GM12878 (cell line): ENCODE data around the gene CNTNAP5. TPM values are rescaled to one million over a fixed set of nuclear protein-coding genes. Genes with fewer than 3 reads are reported as not detected.

Experiments
- ATAC-seq: fragments of 200-7000 bp; cut with Tn5 transposase; 3 replicates; pipeline ENCODE4 v1.9.1; 2020; ENCODE audit warnings: mild to moderate bottlenecking, moderate library complexity
- BruUV-seq: library from RNA; stranded (reverse); fragments of 400-500 nt; replicated peaks from 2 replicates; lab custom pipeline; 2021; lab: Mats Ljungman, UMichigan
- CTCF ChIA-PET: fragments of 300-600 bp; sonication (Branson Sonifier 250); formaldehyde crosslinking; extraction: SDS; loops from one replicate; lab custom pipeline; 2021; ENCODE audit warnings: inconsistent platforms; lab: Yijun Ruan, JAX
- POLR2A ChIA-PET: fragments of 350-600 bp; formaldehyde crosslinking; extraction: SDS; loops from one replicate; lab custom pipeline; 2021; ENCODE audit warnings: inconsistent platforms; lab: Charles Lee
- RAD21 ChIA-PET: fragments of 300-600 bp; sonication (Branson Sonifier 250); formaldehyde crosslinking; loops from one replicate; lab custom pipeline; 2023; ENCODE audit warnings: antibody characterized with exemption; ENCODE audit not compliant: unreplicated experiment; lab: Charles Lee
- SMC1A ChIA-PET: fragments of 300-600 bp; sonication (Branson Sonifier 250); formaldehyde crosslinking; loops from one replicate; lab custom pipeline; 2023; ENCODE audit not compliant: unreplicated experiment, uncharacterized antibody; lab: Charles Lee
- DNase-seq: peaks from one replicate; pipeline ENCODE4 v3.0.0-alpha.2; 2011; ENCODE audit warnings: low read depth, low spot score
- FAIRE-seq: peaks from 3 replicates; lab custom pipeline; 2011; peaks lifted over from hg19 to GRCh38; lab: Jason Lieb, UNC
- H2AFZ ChIP-seq: 2 replicates; pipeline ENCODE4 v1.6.0; 2011; ENCODE audit warnings: low read depth, low read length, control low read depth; ENCODE audit not compliant: control insufficient read depth
- H3K27ac ChIP-seq: 2 replicates; pipeline ENCODE4 v1.5.1; 2011; ENCODE audit warnings: control low read depth; ENCODE audit not compliant: control insufficient read depth, insufficient read depth
- H3K27me3 ChIP-seq, 2 experiments: replicated peaks in 1 of 2; 2 replicates each; pipeline versions ENCODE4 v1.6.0 to v1.6.1; 2011; ENCODE audit warnings: low read length in 1 of 2; ENCODE audit not compliant: control insufficient read depth in 2 of 2, insufficient read depth in 2 of 2
- H3K36me3 ChIP-seq, 2 experiments: 2 replicates each; pipeline ENCODE4 v1.5.1; 2011; ENCODE audit warnings: low read length in 1 of 2; ENCODE audit not compliant: control insufficient read depth in 2 of 2, insufficient read depth in 2 of 2
- H3K4me1 ChIP-seq: 2 replicates; pipeline ENCODE4 v1.6.1; 2011; ENCODE audit warnings: mild to moderate bottlenecking, low read length, moderate library complexity, mixed read lengths; ENCODE audit not compliant: control insufficient read depth, insufficient read depth
- H3K4me2 ChIP-seq: 2 replicates; pipeline ENCODE4 v1.6.0; 2011; ENCODE audit warnings: control low read depth; ENCODE audit not compliant: control insufficient read depth, insufficient read depth
- H3K4me3 ChIP-seq: fragments of 200-600 bp; sonication (generic); 2 replicates; pipeline ENCODE4 v1.5.1; 2016
- H3K79me2 ChIP-seq: 2 replicates; pipeline ENCODE4 v1.6.0; 2011; ENCODE audit warnings: low read length; ENCODE audit not compliant: control insufficient read depth, insufficient read depth
- H3K9ac ChIP-seq: 2 replicates; pipeline ENCODE4 v1.8.0; 2011; ENCODE audit warnings: low read length, control low read depth, mixed read lengths; ENCODE audit not compliant: control insufficient read depth, insufficient read depth
- H3K9me3 ChIP-seq: replicated peaks from 3 replicates; pipeline ENCODE4 v1.5.1; 2011; ENCODE audit warnings: mild to moderate bottlenecking, low read length; ENCODE audit not compliant: control insufficient read depth, insufficient read depth
- H4K20me1 ChIP-seq: 2 replicates; pipeline ENCODE4 v1.6.0; 2011; ENCODE audit not compliant: control insufficient read depth, insufficient read depth
- BACH1 ChIP-seq: fragments of 450-650 bp; IDR thresholded peaks from 2 replicates; pipeline ENCODE4 v1.6.1; 2017; ENCODE audit warnings: mild to moderate bottlenecking, borderline replicate concordance
- CHD1 ChIP-seq: IDR thresholded peaks from 2 replicates; pipeline ENCODE4 v1.6.1; 2012; ENCODE audit warnings: low read depth, low read length, improper control_type of control experiment
- CHD2 ChIP-seq: IDR thresholded peaks from 2 replicates; pipeline ENCODE4 v1.6.1; 2011; ENCODE audit warnings: low read depth, low read length, improper control_type of control experiment, borderline replicate concordance
- EED ChIP-seq: sonication (generic); IDR thresholded peaks from 2 replicates; pipeline ENCODE4 v1.6.1; 2016; ENCODE audit warnings: antibody characterized with exemption, low read depth
- ESRRA ChIP-seq: IDR thresholded peaks from 2 replicates; pipeline ENCODE4 v1.6.1; 2012; ENCODE audit warnings: mild to moderate bottlenecking, low read length, improper control_type of control experiment
- FOXM1 ChIP-seq: IDR thresholded peaks from 2 replicates; pipeline ENCODE4 v1.6.1; 2012; ENCODE audit warnings: low read depth, mild to moderate bottlenecking, inconsistent platforms, low read length, moderate library complexity
- GABPA ChIP-seq: IDR thresholded peaks from 2 replicates; pipeline ENCODE4 v1.6.1; 2014; ENCODE audit warnings: antibody characterized with exemption, low read depth, mild to moderate bottlenecking, inconsistent platforms
- JUNB ChIP-seq: IDR thresholded peaks from 2 replicates; pipeline ENCODE4 v1.6.1; 2016; ENCODE audit warnings: antibody characterized with exemption, mild to moderate bottlenecking
- MAX ChIP-seq: IDR thresholded peaks from 2 replicates; pipeline ENCODE4 v1.6.1; 2012; ENCODE audit warnings: low read depth, low read length, improper control_type of control experiment
- MEF2B ChIP-seq: fragments of 450-650 bp; IDR thresholded peaks from 2 replicates; pipeline ENCODE4 v1.6.1; 2018; ENCODE audit warnings: mild to moderate bottlenecking, moderate library complexity; ENCODE audit not compliant: partially characterized antibody, poor library complexity, severe bottlenecking
- MYB ChIP-seq: fragments of 150-350 bp; IDR thresholded peaks from 2 replicates; pipeline ENCODE4 v1.6.1; 2014; ENCODE audit warnings: mild to moderate bottlenecking, low read depth, low read length, borderline replicate concordance
- STAT3 ChIP-seq: IDR thresholded peaks from 2 replicates; pipeline ENCODE4 v1.6.1; 2011; ENCODE audit warnings: low read depth, low read length, improper control_type of control experiment
- WGBS: methylation state at CpG from one replicate; pipeline ENCODE4 v1.1.6; 2016; ENCODE audit warnings: low lambda C conversion rate; ENCODE audit not compliant: insufficient replicate concordance, insufficient coverage; ENCODE audit errors: missing lambda C conversion rate; 5-methylcytosine and 5-hydroxymethylcytosine counted together
- in situ Hi-C: fragments of 300-500 bp; cut with MboI; formaldehyde crosslinking; loops from 9 replicates; pipeline ENCODE4 v1.14.3; 2018; ENCODE audit warnings: mixed read lengths
- intact Hi-C: fragments of 100-400 bp; cut with micrococcal nuclease; formaldehyde crosslinking; loops from one replicate; pipeline ENCODE4 v1.14.2; 2022; ENCODE audit not compliant: unreplicated experiment
- polyA plus RNA-seq, 11 experiments: library from polyadenylated mRNA; depleted of rRNA in 4 of 11; unstranded in 6 of 11; stranded (reverse) in 5 of 11; fragments of >200 nt; fragmentation: Nextera tagmentation in 4 of 11; fragmentation: Illumina TruSeq in 1 of 11; extraction: Ambion mirVana in 4 of 11; extraction: Trizol in 1 of 11; gene quantifications; 1 replicate in 1 of 11; 2 replicates in 10 of 11; pipeline versions ENCODE4 v1.2.1 to v1.2.3, GENCODE V29; 2011 to 2016; ENCODE audit warnings: inconsistent platforms in 2 of 11, missing spikeins in 2 of 11, low read depth in 1 of 11
- total RNA-seq, 4 experiments: library from RNA; depleted of rRNA in 3 of 4; stranded (reverse); fragments of >200 nt in 3 of 4; fragmentation: Illumina TruSeq in 1 of 4; extraction: Trizol in 1 of 4; gene quantifications; 2 replicates each; pipeline versions ENCODE4 v1.2.1 to v1.2.3, GENCODE V29; 2013 to 2021
- TF ChIP-seq, protein P1 (sequence below): fragments of 450-650 bp; IDR thresholded peaks from 2 replicates; pipeline ENCODE4 v1.6.1; 2017; ENCODE audit warnings: low read depth, mild to moderate bottlenecking, moderate library complexity
- TF ChIP-seq, protein P2 (sequence below): IDR thresholded peaks from 2 replicates; pipeline ENCODE4 v1.6.1; 2012; ENCODE audit warnings: low read depth, low read length, improper control_type of control experiment
- TF ChIP-seq, protein P3 (sequence below): IDR thresholded peaks from 2 replicates; pipeline ENCODE4 v1.6.1; 2012; ENCODE audit warnings: low read length, inconsistent platforms
- TF ChIP-seq, protein P4 (sequence below): fragments of 450-650 bp; IDR thresholded peaks from 2 replicates; pipeline ENCODE4 v1.6.1; 2014; ENCODE audit warnings: mild to moderate bottlenecking

Gene CNTNAP5
- total and polyA plus RNA-seq, 10 of the 15 experiments (the other 5 are each of a cell fraction or from before 2014, with no cell fraction given): not detected

DNA sequence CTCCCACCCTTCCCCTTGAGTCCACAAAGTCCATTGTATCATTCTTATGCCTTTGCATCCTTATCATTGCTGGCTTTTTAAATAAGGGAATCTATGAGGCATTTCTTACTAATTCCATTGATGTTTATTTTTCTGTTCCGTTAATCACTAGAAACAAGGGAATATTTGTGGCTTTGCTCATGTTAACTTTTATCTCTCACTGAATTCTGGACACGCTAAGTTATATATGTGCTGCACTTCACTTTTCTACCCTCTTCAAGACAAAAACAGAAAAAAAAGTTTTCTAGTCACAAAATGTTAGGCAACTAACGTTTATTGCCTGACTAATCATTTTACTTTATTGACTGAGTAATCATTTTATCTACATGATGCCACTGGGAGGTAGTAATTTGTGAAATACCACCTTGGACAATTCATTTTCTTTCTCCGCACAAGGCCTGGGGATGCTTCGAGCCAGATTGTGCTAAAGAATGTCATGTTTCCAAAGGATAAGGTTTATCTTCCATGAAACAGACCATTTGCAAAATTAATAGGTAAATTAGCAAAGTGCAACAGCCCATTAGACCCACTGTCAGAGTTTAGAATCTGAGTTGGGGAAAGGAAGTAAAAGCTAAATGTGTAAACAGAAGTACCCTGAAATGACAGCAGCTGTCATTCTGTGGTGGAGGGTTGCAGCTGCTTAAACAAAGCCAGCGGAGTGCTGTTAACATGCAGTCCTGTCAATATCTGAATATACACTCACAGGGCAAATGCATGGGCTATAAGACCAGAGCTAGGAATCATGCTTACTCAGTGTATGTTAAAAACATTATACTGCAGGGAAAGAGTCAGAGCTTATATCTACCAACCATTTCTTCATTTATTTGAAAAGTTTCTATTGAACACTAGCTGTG, 658.7 kb downstream of the CNTNAP5 start (continued):
- TF ChIP-seq, protein P1, sequence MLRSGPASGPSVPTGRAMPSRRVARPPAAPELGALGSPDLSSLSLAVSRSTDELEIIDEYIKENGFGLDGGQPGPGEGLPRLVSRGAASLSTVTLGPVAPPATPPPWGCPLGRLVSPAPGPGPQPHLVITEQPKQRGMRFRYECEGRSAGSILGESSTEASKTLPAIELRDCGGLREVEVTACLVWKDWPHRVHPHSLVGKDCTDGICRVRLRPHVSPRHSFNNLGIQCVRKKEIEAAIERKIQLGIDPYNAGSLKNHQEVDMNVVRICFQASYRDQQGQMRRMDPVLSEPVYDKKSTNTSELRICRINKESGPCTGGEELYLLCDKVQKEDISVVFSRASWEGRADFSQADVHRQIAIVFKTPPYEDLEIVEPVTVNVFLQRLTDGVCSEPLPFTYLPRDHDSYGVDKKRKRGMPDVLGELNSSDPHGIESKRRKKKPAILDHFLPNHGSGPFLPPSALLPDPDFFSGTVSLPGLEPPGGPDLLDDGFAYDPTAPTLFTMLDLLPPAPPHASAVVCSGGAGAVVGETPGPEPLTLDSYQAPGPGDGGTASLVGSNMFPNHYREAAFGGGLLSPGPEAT: no peak
- no peak for TF ChIP-seq MAX
- TF ChIP-seq, protein P2, sequence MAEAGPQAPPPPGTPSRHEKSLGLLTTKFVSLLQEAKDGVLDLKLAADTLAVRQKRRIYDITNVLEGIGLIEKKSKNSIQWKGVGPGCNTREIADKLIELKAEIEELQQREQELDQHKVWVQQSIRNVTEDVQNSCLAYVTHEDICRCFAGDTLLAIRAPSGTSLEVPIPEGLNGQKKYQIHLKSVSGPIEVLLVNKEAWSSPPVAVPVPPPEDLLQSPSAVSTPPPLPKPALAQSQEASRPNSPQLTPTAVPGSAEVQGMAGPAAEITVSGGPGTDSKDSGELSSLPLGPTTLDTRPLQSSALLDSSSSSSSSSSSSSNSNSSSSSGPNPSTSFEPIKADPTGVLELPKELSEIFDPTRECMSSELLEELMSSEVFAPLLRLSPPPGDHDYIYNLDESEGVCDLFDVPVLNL: no peak
- TF ChIP-seq CHD2: no peak
- no peak for TF ChIP-seq MEF2B
- no peak for TF ChIP-seq JUNB
- TF ChIP-seq GABPA: no peak
- no peak for TF ChIP-seq STAT3
- TF ChIP-seq CHD1: no peak
- TF ChIP-seq, all 136 proteins: peak for 0

- CTCF ChIA-PET: no interaction called here
- TF ChIP-seq BACH1 (no peak), EED (no peak), ESRRA (no peak), FOXM1 (no peak), JUNB (no peak), MYB (no peak)
- TF ChIP-seq, protein P3, sequence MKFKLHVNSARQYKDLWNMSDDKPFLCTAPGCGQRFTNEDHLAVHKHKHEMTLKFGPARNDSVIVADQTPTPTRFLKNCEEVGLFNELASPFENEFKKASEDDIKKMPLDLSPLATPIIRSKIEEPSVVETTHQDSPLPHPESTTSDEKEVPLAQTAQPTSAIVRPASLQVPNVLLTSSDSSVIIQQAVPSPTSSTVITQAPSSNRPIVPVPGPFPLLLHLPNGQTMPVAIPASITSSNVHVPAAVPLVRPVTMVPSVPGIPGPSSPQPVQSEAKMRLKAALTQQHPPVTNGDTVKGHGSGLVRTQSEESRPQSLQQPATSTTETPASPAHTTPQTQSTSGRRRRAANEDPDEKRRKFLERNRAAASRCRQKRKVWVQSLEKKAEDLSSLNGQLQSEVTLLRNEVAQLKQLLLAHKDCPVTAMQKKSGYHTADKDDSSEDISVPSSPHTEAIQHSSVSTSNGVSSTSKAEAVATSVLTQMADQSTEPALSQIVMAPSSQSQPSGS: no peak
- TF ChIP-seq, protein P4, sequence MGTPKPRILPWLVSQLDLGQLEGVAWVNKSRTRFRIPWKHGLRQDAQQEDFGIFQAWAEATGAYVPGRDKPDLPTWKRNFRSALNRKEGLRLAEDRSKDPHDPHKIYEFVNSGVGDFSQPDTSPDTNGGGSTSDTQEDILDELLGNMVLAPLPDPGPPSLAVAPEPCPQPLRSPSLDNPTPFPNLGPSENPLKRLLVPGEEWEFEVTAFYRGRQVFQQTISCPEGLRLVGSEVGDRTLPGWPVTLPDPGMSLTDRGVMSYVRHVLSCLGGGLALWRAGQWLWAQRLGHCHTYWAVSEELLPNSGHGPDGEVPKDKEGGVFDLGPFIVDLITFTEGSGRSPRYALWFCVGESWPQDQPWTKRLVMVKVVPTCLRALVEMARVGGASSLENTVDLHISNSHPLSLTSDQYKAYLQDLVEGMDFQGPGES: no peak
- TF ChIP-seq, all 136 proteins: peak for 0
- ATAC-seq: no peak
- Histone ChIP-seq H3K9me3 (no peaks in the 10 kb centered on the region), H3K9ac (no peak overlapping the region), H3K27me3 (no peaks in the 10 kb centered on the region), H3K27ac (no peak overlapping the region), H3K4me3 (no peak overlapping the region), H3K4me1 (no peaks in the 10 kb centered on the region), H3K4me2 (no peak overlapping the region), H4K20me1 (no peaks in the 10 kb centered on the region), H2AFZ (no peak overlapping the region), H3K36me3 (no peaks in the 10 kb centered on the region), H3K79me2 (no peaks in the 10 kb centered on the region)
- WGBS: 41% methylated on average over 3 of the region's 3 CpGs
- intact Hi-C loops: no loop called here
- in situ Hi-C loops: no loop called here
- no peak for FAIRE-seq
- ChIA-PET POLR2A (no interaction called here), SMC1A (no interaction called here), RAD21 (no interaction called here)
- no peak for DNase-seq
- no TSS peak for BruUV-seq
These were observed 664.3 kb downstream of the CNTNAP5 start for GRCh38 chr2:124689348-124689747.
